K562 (cell line): Measurements from ENCODE around the gene OR10G8. TPM values are rescaled to one million over a fixed set of nuclear protein-coding genes. Genes with fewer than 3 reads are reported as not detected.

Experiments used
- ARID4B ChIP-seq: sonication (generic); formaldehyde crosslinking; IDR thresholded peaks from 2 replicates; pipeline ENCODE4 v1.8.0; 2022; ENCODE audit warnings: mild to moderate bottlenecking, missing genetic modification reagents
- BRF1 ChIP-seq: IDR thresholded peaks from 3 replicates; pipeline ENCODE4 v1.6.1; 2011; ENCODE audit warnings: borderline replicate concordance, mild to moderate bottlenecking; ENCODE audit not compliant: insufficient read length; ENCODE audit errors: extremely low read depth
- C11orf30 ChIP-seq: fragments of 450-650 bp; IDR thresholded peaks from 2 replicates; pipeline ENCODE4 v1.6.1; 2016; ENCODE audit warnings: low read depth, mild to moderate bottlenecking
- CBFA2T3 ChIP-seq: fragments of 450-650 bp; IDR thresholded peaks from 2 replicates; pipeline ENCODE4 v1.6.1; 2017
- ETV6 ChIP-seq, 3 experiments: fragments of 150-350 bp in 1 of 3; sonication (generic) in 1 of 3; formaldehyde crosslinking in 1 of 3; IDR thresholded peaks; 2 replicates each; pipeline versions ENCODE4 v1.6.1 to v1.8.0; 2014 to 2022; ENCODE audit warnings: borderline replicate concordance in 2 of 3, low read depth in 2 of 3, antibody characterized with exemption in 1 of 3, low read length in 1 of 3, mild to moderate bottlenecking in 1 of 3, missing genetic modification reagents in 1 of 3
- EZH2 ChIP-seq: IDR thresholded peaks from 2 replicates; pipeline ENCODE4 v1.6.1; 2012; ENCODE audit warnings: low read depth, mild to moderate bottlenecking, inconsistent platforms, low read length, borderline replicate concordance
- HMGN3 ChIP-seq: IDR thresholded peaks from 2 replicates; pipeline ENCODE4 v1.6.1; 2011; ENCODE audit warnings: borderline replicate concordance, low read depth, mild to moderate bottlenecking, mixed read lengths, low read length; ENCODE audit not compliant: insufficient read length; ENCODE audit errors: extremely low read depth
- MAFK ChIP-seq: IDR thresholded peaks from 2 replicates; pipeline ENCODE4 v1.6.1; 2011; ENCODE audit warnings: low read length, improper control_type of control experiment
- NUFIP1 ChIP-seq: fragments of 450-650 bp; IDR thresholded peaks from 2 replicates; pipeline ENCODE4 v1.6.1; 2018; ENCODE audit not compliant: partially characterized antibody
- SETDB1 ChIP-seq: IDR thresholded peaks from one replicate; pipeline ENCODE4 v1.6.1; 2012; ENCODE audit warnings: low read length, control low read depth, inconsistent platforms
- STAT5A ChIP-seq: IDR thresholded peaks from 2 replicates; pipeline ENCODE4 v1.6.1; 2012; ENCODE audit warnings: low read length, inconsistent platforms, borderline replicate concordance
- ZNF175 ChIP-seq: fragments of 200-800 bp; sonication (Bioruptor generic); IDR thresholded peaks from 2 replicates; pipeline ENCODE4 v1.6.1; 2016; ENCODE audit warnings: low read depth, mild to moderate bottlenecking, missing genetic modification characterization, missing compliant biosample characterization
- polyA plus RNA-seq, 8 experiments: library from polyadenylated mRNA; depleted of rRNA in 4 of 8; stranded (reverse) in 5 of 8; unstranded in 3 of 8; fragments of >200 nt; fragmentation: Nextera tagmentation in 2 of 8; fragmentation: Illumina TruSeq in 1 of 8; extraction: Ambion mirVana in 2 of 8; extraction: Trizol in 1 of 8; gene quantifications; 2 replicates each; pipeline versions ENCODE4 v1.2.1 to v1.2.3, GENCODE V29; 2011 to 2014; ENCODE audit warnings: inconsistent platforms in 1 of 8, missing spikeins in 1 of 8
- total RNA-seq, 7 experiments: library from RNA; depleted of rRNA in 6 of 7; stranded (reverse); fragments of >200 nt in 6 of 7; fragmentation: Illumina TruSeq in 2 of 7; extraction: Trizol in 2 of 7; gene quantifications; 2 replicates each; pipeline versions ENCODE4 v1.2.1 to v1.2.3, GENCODE V29; 2011 to 2021; ENCODE audit warnings: low replicate concordance in 1 of 7
- TF ChIP-seq, protein P1 (sequence below): fragments of 450-650 bp; IDR thresholded peaks from 2 replicates; pipeline ENCODE4 v1.6.1; 2017; ENCODE audit warnings: mild to moderate bottlenecking, moderate library complexity

OR10G8 gene
- total and polyA plus RNA-seq, 9 of the 15 experiments (the other 6 are each of a cell fraction or from before 2014, with no cell fraction given) = not detected

GRCh38 chr11:123977731-123978347 is 48.8 kb upstream of the OR10G8 start, which contains the start of gene OR10S1 (continued):
- TF ChIP-seq ZNF175 (CRISPR knock-in tag) (no peak), NUFIP1 (no peak), C11orf30 (peak; percentile 54; the same call in 1 of the 2 replicates), EZH2 (no peak), CBFA2T3 (no peak), STAT5A (no peak), HMGN3 (no peak), BRF1 (no peak), SETDB1 (no peak), ARID4B (no peak), ETV6 (IDR thresholded peaks at IDR 0.05; ENCODE audit: borderline replicate concordance in 1 of 2, low read depth in 2 of 2, low read length in 1 of 2) (no peak), ETV6 (CRISPR knock-in tag; IDR thresholded peaks at IDR 0.05; ENCODE audit: borderline replicate concordance) (no peak), MAFK (no peak)
- TF ChIP-seq, protein P1, sequence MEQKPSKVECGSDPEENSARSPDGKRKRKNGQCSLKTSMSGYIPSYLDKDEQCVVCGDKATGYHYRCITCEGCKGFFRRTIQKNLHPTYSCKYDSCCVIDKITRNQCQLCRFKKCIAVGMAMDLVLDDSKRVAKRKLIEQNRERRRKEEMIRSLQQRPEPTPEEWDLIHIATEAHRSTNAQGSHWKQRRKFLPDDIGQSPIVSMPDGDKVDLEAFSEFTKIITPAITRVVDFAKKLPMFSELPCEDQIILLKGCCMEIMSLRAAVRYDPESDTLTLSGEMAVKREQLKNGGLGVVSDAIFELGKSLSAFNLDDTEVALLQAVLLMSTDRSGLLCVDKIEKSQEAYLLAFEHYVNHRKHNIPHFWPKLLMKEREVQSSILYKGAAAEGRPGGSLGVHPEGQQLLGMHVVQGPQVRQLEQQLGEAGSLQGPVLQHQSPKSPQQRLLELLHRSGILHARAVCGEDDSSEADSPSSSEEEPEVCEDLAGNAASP = no peak
